Testis (tissue), 3 donors: ENCODE measurements around the gene CCL1. TPM values are rescaled to one million over a fixed set of nuclear protein-coding genes. Genes with fewer than 3 reads are reported as not detected.
"Not testable (repeated sequence)": the region's sequence is repeated elsewhere in the genome, so short reads cannot be mapped to it uniquely, and the experiment has no call there.

Source experiments
- DNase-seq: peaks from one replicate; pipeline ENCODE4 v3.0.0-alpha.2; 2019
- H3K27ac ChIP-seq, 2 donors: fragments of 200-600 bp; sonication (generic); one replicate each; pipeline ENCODE4 v1.5.1; 2019
- H3K27me3 ChIP-seq: fragments of 200-600 bp; sonication (generic); one replicate; pipeline ENCODE4 v1.5.1; 2019
- H3K36me3 ChIP-seq: fragments of 200-600 bp; sonication (generic); one replicate; pipeline ENCODE4 v1.5.1; 2017; ENCODE audit warnings: low read depth; ENCODE audit errors: missing control alignments
- H3K4me1 ChIP-seq: fragments of 200-600 bp; sonication (generic); one replicate; pipeline ENCODE4 v1.5.1; 2019
- H3K4me3 ChIP-seq, 2 donors: fragments of 200-600 bp; sonication (generic); one replicate each; pipeline ENCODE4 v1.5.1; 2017 to 2019
- H3K9me3 ChIP-seq: fragments of 200-600 bp; sonication (generic); one replicate; pipeline ENCODE4 v1.5.1; 2017
- POLR2A ChIP-seq: fragments of 450-650 bp; IDR thresholded peaks from one replicate; pipeline ENCODE4 v1.6.1; 2017; ENCODE audit warnings: antibody characterized with exemption, mild to moderate bottlenecking, moderate library complexity
- WGBS, 2 donors: methylation state at CpG; one replicate each; pipeline ENCODE4 v1.1.5; 2018; 5-methylcytosine and 5-hydroxymethylcytosine counted together
- intact Hi-C: fragments of 100-400 bp; cut with DNase I; formaldehyde crosslinking; loops from one replicate; pipeline ENCODE4 v1.15.1; 2023; ENCODE audit warnings: low total_unique reads
- polyA plus RNA-seq: library from polyadenylated mRNA; stranded (reverse); fragments of 350-450 nt; fragmentation: Illumina TruSeq; extraction: RNeasy Lipid Tissue Mini Kit (QIAGEN cat#74804); gene quantifications from one replicate; pipeline ENCODE4 v1.2.3, GENCODE V29; 2014; ENCODE audit warnings: low read depth, low replicate concordance; ENCODE audit not compliant: insufficient read depth
- total RNA-seq, 2 donors: library from RNA; depleted of rRNA; stranded (reverse); fragments of >200 nt; gene quantifications; one replicate each; pipeline ENCODE4 v1.2.3, GENCODE V29; 2016
- TF ChIP-seq, protein P1 (sequence below), 3 experiments: fragments of 450-650 bp in 2 of 3; fragments of 200-600 bp in 1 of 3; sonication (generic) in 1 of 3; IDR thresholded peaks; one replicate each; pipeline ENCODE4 v1.5.1; 2016 to 2019; ENCODE audit warnings: antibody characterized with exemption in 3 of 3, mild to moderate bottlenecking in 2 of 3, moderate library complexity in 1 of 3

CCL1 gene
- total and polyA plus RNA-seq, 3 donors from 2014 or later = 1.5 TPM; not detected in 2

GRCh38 chr17:34339138-34339770 is 23.8 kb downstream of the CCL1 start:
- Histone ChIP-seq H3K27me3 (no peaks in the 10 kb centered on the region), H3K36me3 (no peaks in the 10 kb centered on the region), H3K9me3 (no peaks in the 10 kb centered on the region), H3K27ac (no peak overlapping the region), H3K4me1 (no peaks in the 10 kb centered on the region), H3K4me3 (no peak overlapping the region)
- WGBS, 2 donors = 91 to 94% methylated on average over 3 of the region's 3 CpGs
- intact Hi-C loops = no loop called here
- no peak for TF ChIP-seq POLR2A
- TF ChIP-seq, protein P1, sequence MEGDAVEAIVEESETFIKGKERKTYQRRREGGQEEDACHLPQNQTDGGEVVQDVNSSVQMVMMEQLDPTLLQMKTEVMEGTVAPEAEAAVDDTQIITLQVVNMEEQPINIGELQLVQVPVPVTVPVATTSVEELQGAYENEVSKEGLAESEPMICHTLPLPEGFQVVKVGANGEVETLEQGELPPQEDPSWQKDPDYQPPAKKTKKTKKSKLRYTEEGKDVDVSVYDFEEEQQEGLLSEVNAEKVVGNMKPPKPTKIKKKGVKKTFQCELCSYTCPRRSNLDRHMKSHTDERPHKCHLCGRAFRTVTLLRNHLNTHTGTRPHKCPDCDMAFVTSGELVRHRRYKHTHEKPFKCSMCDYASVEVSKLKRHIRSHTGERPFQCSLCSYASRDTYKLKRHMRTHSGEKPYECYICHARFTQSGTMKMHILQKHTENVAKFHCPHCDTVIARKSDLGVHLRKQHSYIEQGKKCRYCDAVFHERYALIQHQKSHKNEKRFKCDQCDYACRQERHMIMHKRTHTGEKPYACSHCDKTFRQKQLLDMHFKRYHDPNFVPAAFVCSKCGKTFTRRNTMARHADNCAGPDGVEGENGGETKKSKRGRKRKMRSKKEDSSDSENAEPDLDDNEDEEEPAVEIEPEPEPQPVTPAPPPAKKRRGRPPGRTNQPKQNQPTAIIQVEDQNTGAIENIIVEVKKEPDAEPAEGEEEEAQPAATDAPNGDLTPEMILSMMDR (IDR thresholded peaks at IDR 0.05) = no peak
- no peak for DNase-seq

DNA sequence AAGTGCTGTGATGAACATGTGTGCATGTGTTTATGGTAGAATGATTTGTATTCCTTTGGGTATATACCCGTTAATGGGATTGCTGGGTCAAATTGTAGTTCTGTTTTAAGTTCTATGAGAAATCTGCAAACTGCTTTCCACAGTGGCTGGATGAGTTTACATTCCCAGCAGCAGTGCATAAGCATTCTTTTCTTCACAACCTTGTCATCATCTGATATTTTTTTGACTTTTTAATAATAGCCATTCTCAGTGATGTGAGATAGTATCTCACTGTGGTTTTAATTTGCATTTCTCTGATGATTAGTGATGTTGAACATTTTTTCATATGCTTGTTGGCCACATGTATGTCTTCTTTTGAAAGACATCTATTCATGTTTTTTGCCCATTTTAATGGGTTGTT is 25.3 kb downstream of the CCL1 start:
- WGBS, 2 donors = 85 to 94% methylated on average over 1 of the region's 1 CpG
- intact Hi-C loops = no loop called here
- TF ChIP-seq POLR2A = no peak
- TF ChIP-seq, protein P1 (IDR thresholded peaks at IDR 0.05) = no peak

GRCh38 chr17:34327580-34327979 is 35.5 kb downstream of the CCL1 start:
- H3K27ac ChIP-seq, H3K4me1 ChIP-seq, H3K27me3 ChIP-seq, H3K4me3 ChIP-seq, intact Hi-C loops, H3K9me3 ChIP-seq, H3K36me3 ChIP-seq, DNase-seq: not testable (repeated sequence)
- WGBS, 2 donors = 55 to 58% methylated on average over 4 of the region's 4 CpGs

More for the DNA sequence above, 25.3 kb downstream of the CCL1 start:
- Histone ChIP-seq H3K27me3 (no peaks in the 10 kb centered on the region), H3K9me3 (no peaks in the 10 kb centered on the region), H3K36me3 (no peaks in the 10 kb centered on the region), H3K27ac (no peak overlapping the region), H3K4me1 (no peaks in the 10 kb centered on the region), H3K4me3 (no peak overlapping the region)
- DNase-seq = no peak

- H3K36me3 ChIP-seq = no peaks in the 10 kb centered on the region
- no peak for DNase-seq
- TF ChIP-seq, protein P1 (IDR thresholded peaks at IDR 0.05) = no peak
- TF ChIP-seq POLR2A = no peak
- no peak overlapping the region for H3K4me3 ChIP-seq
- intact Hi-C loops = no loop called here
- H3K9me3 ChIP-seq = no peaks in the 10 kb centered on the region
- H3K27ac ChIP-seq = no peak overlapping the region
- H3K4me1 ChIP-seq = no peaks in the 10 kb centered on the region
- no peaks in the 10 kb centered on the region for H3K27me3 ChIP-seq
Measured at GRCh38 chr17:34321964-34322363, 41.1 kb downstream of the CCL1 start.

GRCh38 chr17:34319039-34319483 is 44.0 kb downstream of the CCL1 start, which contains the start of gene CCL8:
Gene CCL8 (plus strand): TSS chr17:34319435. CDS start chr17:34319502, 67 bp downstream.
- Histone ChIP-seq H3K4me1 (no peaks in the 10 kb centered on the region), H3K27me3 (no peaks in the 10 kb centered on the region), H3K27ac (no peak within 1 kb of the TSS), H3K4me3 (no peak within 1 kb of the TSS), H3K9me3 (no peaks in the 10 kb centered on the region), H3K36me3 (no peaks in the 10 kb centered on the region)
- WGBS, 2 donors = 55 to 70% methylated on average over 2 of the region's 2 CpGs
- DNase-seq = no peak
- TF ChIP-seq, protein P1 (IDR thresholded peaks at IDR 0.05) = no peak
- TF ChIP-seq POLR2A = no peak
- intact Hi-C loops = no loop called here
